CD14-positive monocyte (primary cell): Measurements from ENCODE around the gene SYPL1. TPM values are rescaled to one million over a fixed set of nuclear protein-coding genes. Genes with fewer than 3 reads are reported as not detected.

Source experiments
- DNase-seq, 3 donors: peaks; one replicate each; pipeline ENCODE4 v3.0.0-alpha.2; 2011 to 2022
- H2AFZ ChIP-seq: 2 replicates; pipeline ENCODE4 v1.6.0; 2012; ENCODE audit warnings: mild to moderate bottlenecking, low read depth, low read length, inconsistent platforms; ENCODE audit not compliant: insufficient read depth, poor library complexity, severe bottlenecking
- H3K27ac ChIP-seq, 2 donors: 1 replicate in 1 of 2; 2 replicates in 1 of 2; pipeline ENCODE4 v1.5.1; 2012 to 2013; ENCODE audit warnings: low read length in 2 of 2, control low read depth in 1 of 2, inconsistent platforms in 1 of 2, low read depth in 1 of 2, mild to moderate bottlenecking in 1 of 2
- H3K27me3 ChIP-seq, 2 donors: one replicate each; pipeline versions ENCODE4 v1.6.0 to v1.6.1; 2011 to 2013; ENCODE audit warnings: low read length in 2 of 2; ENCODE audit not compliant: control insufficient read depth in 2 of 2, insufficient read depth in 2 of 2
- H3K36me3 ChIP-seq, 2 donors: replicated peaks in 1 of 2; 1 replicate in 1 of 2; 2 replicates in 1 of 2; pipeline versions ENCODE4 v1.5.1 to v1.6.1; 2012 to 2013; ENCODE audit warnings: low read length in 2 of 2, control low read depth in 1 of 2, inconsistent platforms in 1 of 2, mild to moderate bottlenecking in 1 of 2; ENCODE audit not compliant: insufficient read depth in 2 of 2, control insufficient read depth in 1 of 2
- H3K4me1 ChIP-seq, 2 donors: 1 replicate in 1 of 2; 2 replicates in 1 of 2; pipeline versions ENCODE4 v1.5.1 to v1.6.1; 2012 to 2013; ENCODE audit warnings: low read length in 2 of 2, control low read depth in 1 of 2, inconsistent platforms in 1 of 2, mild to moderate bottlenecking in 1 of 2, moderate library complexity in 1 of 2; ENCODE audit not compliant: insufficient read depth in 2 of 2, control insufficient read depth in 1 of 2
- H3K4me2 ChIP-seq: replicated peaks from 2 replicates; pipeline ENCODE3; 2012; ENCODE audit warnings: low read length, moderate library complexity, mild to moderate bottlenecking; ENCODE audit not compliant: poor library complexity, severe bottlenecking; ENCODE audit errors: extremely low read depth
- H3K4me3 ChIP-seq, 3 experiments: fragments of 200-600 bp in 1 of 3; sonication (generic) in 1 of 3; replicated peaks in 1 of 3; 1 replicate in 2 of 3; 2 replicates in 1 of 3; pipeline ENCODE4 v1.5.1; 2011 to 2013; ENCODE audit warnings: low read length in 3 of 3, mild to moderate bottlenecking in 3 of 3, control low read depth in 2 of 3, low read depth in 2 of 3, inconsistent platforms in 1 of 3, moderate library complexity in 1 of 3
- H3K79me2 ChIP-seq: 2 replicates; pipeline ENCODE4 v1.6.0; 2012; ENCODE audit warnings: mild to moderate bottlenecking, control low read depth, inconsistent platforms, low read length, moderate library complexity; ENCODE audit not compliant: insufficient read depth
- H3K9ac ChIP-seq: 2 replicates; pipeline ENCODE4 v1.6.0; 2017; ENCODE audit warnings: low read length, mild to moderate bottlenecking; ENCODE audit not compliant: insufficient read depth, poor library complexity, severe bottlenecking
- H3K9me3 ChIP-seq, 2 donors: replicated peaks in 1 of 2; 1 replicate in 1 of 2; 2 replicates in 1 of 2; pipeline versions ENCODE4 v1.5.1 to v1.6.1; 2012 to 2013; ENCODE audit warnings: low read length in 2 of 2, control low read depth in 1 of 2; ENCODE audit not compliant: control insufficient read depth in 1 of 2, insufficient read depth in 1 of 2
- H4K20me1 ChIP-seq: 2 replicates; pipeline ENCODE4 v1.6.0; 2012; ENCODE audit warnings: mild to moderate bottlenecking, low read length, control low read depth, moderate library complexity; ENCODE audit not compliant: insufficient read depth
- H3K27ac Mint-ChIP-seq, 7 donors: one replicate each; pipeline ENCODE4 v1.8.0; 2020; ENCODE audit warnings: mild to moderate bottlenecking in 7 of 7, mixed read lengths in 7 of 7, moderate library complexity in 6 of 7, inconsistent platforms in 2 of 7
- H3K27me3 Mint-ChIP-seq, 3 donors: one replicate each; pipeline ENCODE4 v1.8.0; 2021 to 2022; ENCODE audit warnings: low read depth in 3 of 3, mild to moderate bottlenecking in 3 of 3, mixed read lengths in 3 of 3, moderate library complexity in 3 of 3, inconsistent platforms in 1 of 3
- H3K36me3 Mint-ChIP-seq, 2 donors: one replicate each; pipeline ENCODE4 v1.8.0; 2020; ENCODE audit warnings: mixed read lengths in 2 of 2, inconsistent platforms in 1 of 2, mild to moderate bottlenecking in 1 of 2
- H3K4me1 Mint-ChIP-seq: one replicate; pipeline ENCODE4 v1.8.0; 2020; ENCODE audit warnings: mild to moderate bottlenecking, mixed read lengths
- H3K4me3 Mint-ChIP-seq, 2 donors: one replicate each; pipeline ENCODE4 v1.8.0; 2020; ENCODE audit warnings: mild to moderate bottlenecking in 2 of 2, mixed read lengths in 2 of 2, moderate library complexity in 1 of 2
- H3K9me3 Mint-ChIP-seq, 7 donors: one replicate each; pipeline ENCODE4 v1.8.0; 2020 to 2022; ENCODE audit warnings: mixed read lengths in 7 of 7, mild to moderate bottlenecking in 6 of 7, moderate library complexity in 6 of 7, inconsistent platforms in 2 of 7
- CTCF ChIP-seq: fragments of 200-600 bp; IDR thresholded peaks from one replicate; pipeline ENCODE4 v1.8.0; 2022; ENCODE audit warnings: antibody characterized with exemption, mild to moderate bottlenecking
- WGBS: methylation state at CpG from one replicate; pipeline ENCODE4 v1.1.5; 2013; ENCODE audit warnings: missing lambda C conversion rate; ENCODE audit not compliant: insufficient coverage; 5-methylcytosine and 5-hydroxymethylcytosine counted together
- intact Hi-C, 2 donors: fragments of 100-400 bp; cut with micrococcal nuclease; formaldehyde crosslinking; loops; one replicate each; pipeline versions ENCODE4 v1.15.0 to v1.15.1; 2023
- polyA plus RNA-seq, 3 donors: library from polyadenylated mRNA; depleted of rRNA in 1 of 3; unstranded in 2 of 3; stranded (reverse) in 1 of 3; fragments of 300-500 nt in 2 of 3; fragments of >200 nt in 1 of 3; fragmentation: Illumina TruSeq in 2 of 3; gene quantifications; 1 replicate in 2 of 3; 2 replicates in 1 of 3; pipeline ENCODE4 v1.2.3, GENCODE V29; 2012 to 2021

The SYPL1 gene
- polyA plus RNA-seq, 3 donors: 22.3 to 82.1 (median 64.7) TPM

GRCh38 chr7:106041140-106041717 lies 70.9 kb downstream of the SYPL1 start:
- Histone ChIP-seq H2AFZ (peak overlapping the region; percentile 14), H4K20me1 (no peaks in the 10 kb centered on the region), H3K4me1 (no peaks in the 10 kb centered on the region), H3K27me3 (peaks cover 0 to 16% of the 10 kb centered on the region in 2 donors), H3K4me3 (no peak overlapping the region), H3K79me2 (no peaks in the 10 kb centered on the region), H3K27ac (no peak overlapping the region), H3K9ac (no peak overlapping the region), H3K4me2 (no peak overlapping the region), H3K36me3 (no peaks in the 10 kb centered on the region), H3K9me3 (no peaks in the 10 kb centered on the region)
- Mint-ChIP-seq H3K4me1 (peaks cover 10% of the 10 kb centered on the region), H3K36me3 (no peaks in the 10 kb centered on the region), H3K27me3 (peaks cover 12 to 31% (median 21%) of the 10 kb centered on the region in 3 donors), H3K9me3 (peaks cover 0 to 4% (median 0%) of the 10 kb centered on the region in 7 donors), H3K4me3 (peak overlapping the region in 1 of 2 donors; percentile 44), H3K27ac (peak overlapping the region in 1 of 7 donors; percentile 56)
- TF ChIP-seq CTCF: peak; percentile 90
- DNase-seq: peak; percentile 24 to 47 (median 43)
- intact Hi-C loops: loop anchor here (2.0 to 10.0 kb wide), 3 partner anchors 276 to 389 kb away; no protein-coding TSS in a partner anchor
- WGBS: 24% methylated on average over 4 of the region's 6 CpGs

Other genes with a start within 250 kb of the SYPL1 start
- gene ATXN7L1, start 235.7 kb downstream of the SYPL1 start, polyA plus RNA-seq: 10 to 100 TPM in 2 of 3 donors, 1 to 10 TPM in 1; 4.5 to 12.2 (median 11.2) TPM
- gene CDHR3, start 149.0 kb downstream of the SYPL1 start, polyA plus RNA-seq: under 1 TPM in 1 of 3 donors, not detected in 2; 0.16 TPM
- gene NAMPT, start 172.7 kb upstream of the SYPL1 start, polyA plus RNA-seq: 100 to 1,000 TPM in 2 of 3 donors, 10 to 100 TPM in 1; 71.3 to 358 (median 133) TPM